K562 (cell line): Measurements from ENCODE around the gene CD74. TPM values are rescaled to one million over a fixed set of nuclear protein-coding genes. Genes with fewer than 3 reads are reported as not detected.

Source experiments
- EP400 ChIP-seq: fragments of 450-650 bp; IDR thresholded peaks from 2 replicates; pipeline ENCODE4 v1.6.1; 2017; ENCODE audit warnings: antibody characterized with exemption, mild to moderate bottlenecking, moderate library complexity
- FOXK1 ChIP-seq: sonication (generic); formaldehyde crosslinking; IDR thresholded peaks from 2 replicates; pipeline ENCODE4 v1.8.0; 2022; ENCODE audit warnings: missing genetic modification reagents, mild to moderate bottlenecking, borderline replicate concordance
- HDGF ChIP-seq: fragments of 450-650 bp; IDR thresholded peaks from 2 replicates; pipeline ENCODE4 v1.6.1; 2016
- MYC ChIP-seq, 2 experiments: fragments of 250-450 bp in 1 of 2; sonication (Bioruptor Pico) in 1 of 2; IDR thresholded peaks; 2 replicates each; pipeline versions ENCODE4 v1.5.1 to v1.6.1; 2012 to 2021; ENCODE audit warnings: low read depth in 2 of 2, borderline replicate concordance in 1 of 2, improper control_type of control experiment in 1 of 2, low read length in 1 of 2, mild to moderate bottlenecking in 1 of 2, moderate library complexity in 1 of 2
- NCOA4 ChIP-seq: fragments of 450-650 bp; IDR thresholded peaks from 2 replicates; pipeline ENCODE4 v1.6.1; 2018; ENCODE audit warnings: mild to moderate bottlenecking; ENCODE audit not compliant: partially characterized antibody
- PHB2 ChIP-seq: fragments of 450-650 bp; IDR thresholded peaks from 2 replicates; pipeline ENCODE4 v1.6.1; 2017; ENCODE audit warnings: low read depth
- PURB ChIP-seq: sonication (generic); formaldehyde crosslinking; IDR thresholded peaks from 2 replicates; pipeline ENCODE4 v1.9.0; 2021; ENCODE audit warnings: low read depth, mild to moderate bottlenecking, missing genetic modification reagents
- RAD51 ChIP-seq: fragments of 450-650 bp; IDR thresholded peaks from 2 replicates; pipeline ENCODE4 v1.7.1; 2016; ENCODE audit warnings: low read depth, mild to moderate bottlenecking, borderline replicate concordance
- RBM15 ChIP-seq: fragments of 200-400 bp; formaldehyde crosslinking; IDR thresholded peaks from 2 replicates; pipeline ENCODE4 v1.6.1; 2018; ENCODE audit warnings: mild to moderate bottlenecking, low read length, moderate library complexity; ENCODE audit not compliant: insufficient read depth
- RBM22 ChIP-seq: fragments of 200-400 bp; formaldehyde crosslinking; IDR thresholded peaks from 2 replicates; pipeline ENCODE4 v1.6.1; 2018; ENCODE audit warnings: low read length, low read depth; ENCODE audit not compliant: poor library complexity, severe bottlenecking
- SETDB1 ChIP-seq: IDR thresholded peaks from one replicate; pipeline ENCODE4 v1.6.1; 2012; ENCODE audit warnings: low read length, control low read depth, inconsistent platforms
- TEAD2 ChIP-seq: fragments of 450-650 bp; IDR thresholded peaks from 2 replicates; pipeline ENCODE4 v1.6.1; 2016; ENCODE audit warnings: missing genetic modification characterization, control low read depth, missing compliant biosample characterization
- U2AF1 ChIP-seq: fragments of 200-400 bp; formaldehyde crosslinking; optimal IDR thresholded peaks from 2 replicates; pipeline ENCODE3; 2017; ENCODE audit warnings: mild to moderate bottlenecking, low read depth, low read length, moderate library complexity
- ZNF584 ChIP-seq: fragments of 200-800 bp; sonication (Bioruptor generic); IDR thresholded peaks from 2 replicates; pipeline ENCODE4 v1.6.1; 2016; ENCODE audit warnings: low read depth, mild to moderate bottlenecking, missing genetic modification characterization, missing compliant biosample characterization
- polyA plus RNA-seq, 8 experiments: library from polyadenylated mRNA; depleted of rRNA in 4 of 8; stranded (reverse) in 5 of 8; unstranded in 3 of 8; fragments of >200 nt; fragmentation: Nextera tagmentation in 2 of 8; fragmentation: Illumina TruSeq in 1 of 8; extraction: Ambion mirVana in 2 of 8; extraction: Trizol in 1 of 8; gene quantifications; 2 replicates each; pipeline versions ENCODE4 v1.2.1 to v1.2.3, GENCODE V29; 2011 to 2014; ENCODE audit warnings: inconsistent platforms in 1 of 8, missing spikeins in 1 of 8
- total RNA-seq, 7 experiments: library from RNA; depleted of rRNA in 6 of 7; stranded (reverse); fragments of >200 nt in 6 of 7; fragmentation: Illumina TruSeq in 2 of 7; extraction: Trizol in 2 of 7; gene quantifications; 2 replicates each; pipeline versions ENCODE4 v1.2.1 to v1.2.3, GENCODE V29; 2011 to 2021; ENCODE audit warnings: low replicate concordance in 1 of 7
- TF ChIP-seq, protein P1 (sequence below): sonication (generic); formaldehyde crosslinking; IDR thresholded peaks from 2 replicates; pipeline ENCODE4 v1.8.0; 2022; ENCODE audit warnings: missing genetic modification reagents, mild to moderate bottlenecking, borderline replicate concordance
- TF ChIP-seq, protein P2 (sequence below), 3 experiments: fragments of 200-800 bp in 1 of 3; fragments of 250-450 bp in 1 of 3; fragments of 450-650 bp in 1 of 3; sonication (Bioruptor Pico) in 1 of 3; sonication (Bioruptor generic) in 1 of 3; formaldehyde crosslinking in 1 of 3; IDR thresholded peaks; 2 replicates each; pipeline versions ENCODE4 v1.6.1 to v1.8.0; 2016 to 2022; ENCODE audit warnings: mild to moderate bottlenecking in 2 of 3, missing genetic modification characterization in 2 of 3, missing compliant biosample characterization in 1 of 3, moderate library complexity in 1 of 3

CD74 gene
- total and polyA plus RNA-seq, 9 of the 15 experiments (the other 6 are each of a cell fraction or from before 2014, with no cell fraction given): 0.07 to 4.8 (median 0.32) TPM

DNA sequence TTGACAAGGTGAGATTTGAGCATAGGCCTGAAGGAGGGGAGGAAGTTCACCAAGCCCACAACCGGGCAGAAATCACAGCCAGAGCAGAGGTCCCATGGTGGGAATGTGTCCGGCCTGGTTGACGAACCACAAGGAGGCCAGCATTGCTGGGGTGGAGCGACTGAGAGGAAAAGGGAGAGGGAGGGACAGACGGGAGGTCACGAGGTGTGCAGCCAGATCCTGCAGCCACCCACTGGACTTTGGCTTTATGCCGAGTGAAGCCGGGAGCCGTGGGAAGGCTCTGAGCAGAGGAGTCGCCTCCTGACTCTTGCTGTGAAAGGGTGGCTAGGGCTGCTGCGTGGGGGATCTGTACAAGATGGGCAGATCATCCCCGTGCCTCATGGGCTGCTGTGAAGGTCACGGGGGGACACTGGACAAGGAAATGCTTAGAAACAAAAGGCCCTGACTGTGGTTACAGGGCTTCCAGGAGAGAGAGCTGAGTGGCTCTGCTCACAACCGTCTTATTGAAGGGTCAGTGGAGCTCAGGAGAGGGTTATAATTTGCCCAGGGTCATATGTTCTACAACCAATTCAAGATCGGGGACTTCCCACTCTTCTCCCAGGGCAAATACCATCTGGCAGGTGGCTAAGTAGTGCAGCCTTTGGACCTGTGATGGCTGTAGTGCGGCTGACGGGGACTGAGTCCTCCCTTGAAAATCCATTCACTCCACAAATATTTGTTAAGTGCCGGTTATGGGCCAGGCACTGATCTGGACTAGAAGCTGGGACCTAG, 15.6 kb upstream of the CD74 start (continued):
- TF ChIP-seq, protein P1, sequence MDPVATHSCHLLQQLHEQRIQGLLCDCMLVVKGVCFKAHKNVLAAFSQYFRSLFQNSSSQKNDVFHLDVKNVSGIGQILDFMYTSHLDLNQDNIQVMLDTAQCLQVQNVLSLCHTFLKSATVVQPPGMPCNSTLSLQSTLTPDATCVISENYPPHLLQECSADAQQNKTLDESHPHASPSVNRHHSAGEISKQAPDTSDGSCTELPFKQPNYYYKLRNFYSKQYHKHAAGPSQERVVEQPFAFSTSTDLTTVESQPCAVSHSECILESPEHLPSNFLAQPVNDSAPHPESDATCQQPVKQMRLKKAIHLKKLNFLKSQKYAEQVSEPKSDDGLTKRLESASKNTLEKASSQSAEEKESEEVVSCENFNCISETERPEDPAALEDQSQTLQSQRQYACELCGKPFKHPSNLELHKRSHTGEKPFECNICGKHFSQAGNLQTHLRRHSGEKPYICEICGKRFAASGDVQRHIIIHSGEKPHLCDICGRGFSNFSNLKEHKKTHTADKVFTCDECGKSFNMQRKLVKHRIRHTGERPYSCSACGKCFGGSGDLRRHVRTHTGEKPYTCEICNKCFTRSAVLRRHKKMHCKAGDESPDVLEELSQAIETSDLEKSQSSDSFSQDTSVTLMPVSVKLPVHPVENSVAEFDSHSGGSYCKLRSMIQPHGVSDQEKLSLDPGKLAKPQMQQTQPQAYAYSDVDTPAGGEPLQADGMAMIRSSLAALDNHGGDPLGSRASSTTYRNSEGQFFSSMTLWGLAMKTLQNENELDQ: no peak
- no peak for TF ChIP-seq TEAD2
- no peak for TF ChIP-seq RBM15
- TF ChIP-seq NCOA4: no peak
- TF ChIP-seq, protein P2, sequence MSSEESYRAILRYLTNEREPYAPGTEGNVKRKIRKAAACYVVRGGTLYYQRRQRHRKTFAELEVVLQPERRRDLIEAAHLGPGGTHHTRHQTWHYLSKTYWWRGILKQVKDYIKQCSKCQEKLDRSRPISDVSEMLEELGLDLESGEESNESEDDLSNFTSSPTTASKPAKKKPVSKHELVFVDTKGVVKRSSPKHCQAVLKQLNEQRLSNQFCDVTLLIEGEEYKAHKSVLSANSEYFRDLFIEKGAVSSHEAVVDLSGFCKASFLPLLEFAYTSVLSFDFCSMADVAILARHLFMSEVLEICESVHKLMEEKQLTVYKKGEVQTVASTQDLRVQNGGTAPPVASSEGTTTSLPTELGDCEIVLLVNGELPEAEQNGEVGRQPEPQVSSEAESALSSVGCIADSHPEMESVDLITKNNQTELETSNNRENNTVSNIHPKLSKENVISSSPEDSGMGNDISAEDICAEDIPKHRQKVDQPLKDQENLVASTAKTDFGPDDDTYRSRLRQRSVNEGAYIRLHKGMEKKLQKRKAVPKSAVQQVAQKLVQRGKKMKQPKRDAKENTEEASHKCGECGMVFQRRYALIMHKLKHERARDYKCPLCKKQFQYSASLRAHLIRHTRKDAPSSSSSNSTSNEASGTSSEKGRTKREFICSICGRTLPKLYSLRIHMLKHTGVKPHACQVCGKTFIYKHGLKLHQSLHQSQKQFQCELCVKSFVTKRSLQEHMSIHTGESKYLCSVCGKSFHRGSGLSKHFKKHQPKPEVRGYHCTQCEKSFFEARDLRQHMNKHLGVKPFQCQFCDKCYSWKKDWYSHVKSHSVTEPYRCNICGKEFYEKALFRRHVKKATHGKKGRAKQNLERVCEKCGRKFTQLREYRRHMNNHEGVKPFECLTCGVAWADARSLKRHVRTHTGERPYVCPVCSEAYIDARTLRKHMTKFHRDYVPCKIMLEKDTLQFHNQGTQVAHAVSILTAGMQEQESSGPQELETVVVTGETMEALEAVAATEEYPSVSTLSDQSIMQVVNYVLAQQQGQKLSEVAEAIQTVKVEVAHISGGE (CRISPR knock-in tag; IDR thresholded peaks at IDR 0.05): no peak; a peak in 1 of 6 replicates
- no peak for TF ChIP-seq HDGF
- TF ChIP-seq U2AF1: no peak
- TF ChIP-seq MYC (IDR thresholded peaks at IDR 0.05; ENCODE audit: low read depth, low read length): peak; percentile 37; the same call in 1 of the 2 replicates
- no peak for TF ChIP-seq MYC (CRISPR knock-in tag; IDR thresholded peaks at IDR 0.05; ENCODE audit: borderline replicate concordance, low read depth)
- TF ChIP-seq EP400: no peak
- no peak for TF ChIP-seq PHB2
- no peak for TF ChIP-seq FOXK1 (CRISPR knock-in tag)
- no peak for TF ChIP-seq PURB (CRISPR knock-in tag)
- TF ChIP-seq RAD51: peak; percentile 69; the same call in 1 of the 2 replicates
- TF ChIP-seq SETDB1: no peak
- no peak for TF ChIP-seq RBM22
- TF ChIP-seq ZNF584 (CRISPR knock-in tag): peak; percentile 37; the same call in 1 of the 2 replicates
